H1 (cell line): Measurements from ENCODE around the gene VPS13C. TPM values are rescaled to one million over a fixed set of nuclear protein-coding genes. Genes with fewer than 3 reads are reported as not detected.

Experiments
- ASH2L ChIP-seq: fragments of 200-600, 300-600 bp; sonication (generic); IDR thresholded peaks from one replicate; pipeline ENCODE4 v1.7.1; 2017; ENCODE audit warnings: low read length
- BCL11A ChIP-seq, 2 experiments: IDR thresholded peaks; one replicate each; pipeline ENCODE4 v1.6.1; 2011; ENCODE audit warnings: low read depth in 2 of 2, low read length in 2 of 2, mild to moderate bottlenecking in 2 of 2
- SP1 ChIP-seq: IDR thresholded peaks from 2 replicates; pipeline ENCODE4 v1.6.1; 2011; ENCODE audit warnings: low read depth, low read length
- TAF1 ChIP-seq: IDR thresholded peaks from 2 replicates; pipeline ENCODE4 v1.6.1; 2011; ENCODE audit warnings: mild to moderate bottlenecking, low read depth, low read length
- TEAD4 ChIP-seq: IDR thresholded peaks from 2 replicates; pipeline ENCODE4 v1.6.1; 2012; ENCODE audit warnings: low read depth, low read length, inconsistent platforms, mixed read lengths
- polyA plus RNA-seq, 7 experiments: library from polyadenylated mRNA; depleted of rRNA in 3 of 7; stranded (reverse) in 5 of 7; unstranded in 2 of 7; fragments of >200 nt in 5 of 7; fragments of 200-250 nt in 2 of 7; gene quantifications; 1 replicate in 5 of 7; 2 replicates in 1 of 7; 4 replicates in 1 of 7; pipeline versions ENCODE4 v1.2.1 to v1.2.3, GENCODE V29; 2011 to 2013; ENCODE audit warnings: missing spikeins in 2 of 7, mixed read lengths in 2 of 7
- total RNA-seq: library from RNA; stranded (reverse); fragmentation: NEBNext Ultra II Directional; extraction: Animal tissue kit (Norgen Biotek cat#: 25700); gene quantifications from 2 replicates; pipeline ENCODE4 v1.2.1, GENCODE V29; 2021
- TF ChIP-seq, protein P1 (sequence below): fragments of 300-600 bp; sonication (generic); IDR thresholded peaks from 2 replicates; pipeline ENCODE4 v1.7.1; 2012; ENCODE audit warnings: low read length, moderate library complexity, mild to moderate bottlenecking, inconsistent platforms; ENCODE audit not compliant: insufficient replicate concordance
- TF ChIP-seq, protein P2 (sequence below): IDR thresholded peaks from 2 replicates; pipeline ENCODE4 v1.6.1; 2012; ENCODE audit warnings: inconsistent platforms
- TF ChIP-seq, protein P3 (sequence below): IDR thresholded peaks from 2 replicates; pipeline ENCODE4 v1.6.1; 2012; ENCODE audit warnings: low read length, inconsistent platforms

The VPS13C gene
- total and polyA plus RNA-seq, 2 of the 8 experiments (the other 6 are each of a cell fraction or from before 2014, with no cell fraction given) = 4.8 to 18.8 TPM

DNA sequence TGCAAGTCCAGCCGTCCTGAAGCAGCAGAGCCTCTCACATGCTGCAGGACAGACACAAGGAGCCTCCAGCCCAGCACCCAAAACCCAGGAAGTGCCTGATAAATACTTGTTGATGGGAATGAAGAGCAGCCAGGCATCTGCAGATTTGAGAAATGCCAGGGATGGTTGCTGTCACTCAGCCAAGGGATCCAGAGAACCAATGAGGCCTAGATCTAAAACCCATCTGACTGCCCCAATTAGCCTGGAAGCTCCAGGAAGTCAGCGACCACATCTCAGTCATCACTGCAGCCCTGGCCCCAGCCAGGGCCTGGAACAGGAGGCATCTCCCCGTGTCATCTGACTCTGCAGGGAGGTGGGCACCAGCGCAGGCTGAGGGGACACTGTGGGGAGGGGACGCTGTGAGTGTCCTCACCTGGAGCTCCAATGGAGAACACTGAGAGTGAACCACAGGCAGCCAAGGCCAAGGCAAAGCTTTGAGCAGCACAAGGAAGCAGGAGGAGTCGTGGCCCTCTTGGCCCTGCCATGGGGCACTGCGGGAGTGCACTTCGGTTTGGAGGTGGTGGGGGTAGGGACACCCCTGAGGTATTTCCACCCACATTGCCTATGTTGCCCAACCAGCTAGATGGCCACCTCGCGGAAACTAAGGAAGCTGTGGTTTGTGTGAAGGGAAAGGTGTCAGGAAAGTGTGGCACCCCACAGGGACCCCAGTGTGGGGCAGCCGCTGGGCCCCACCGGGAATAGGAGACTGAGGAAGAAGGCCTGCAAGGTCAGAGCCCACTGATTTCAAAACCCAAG is 229.5 kb downstream of the VPS13C start (continued):
- TF ChIP-seq, protein P1, sequence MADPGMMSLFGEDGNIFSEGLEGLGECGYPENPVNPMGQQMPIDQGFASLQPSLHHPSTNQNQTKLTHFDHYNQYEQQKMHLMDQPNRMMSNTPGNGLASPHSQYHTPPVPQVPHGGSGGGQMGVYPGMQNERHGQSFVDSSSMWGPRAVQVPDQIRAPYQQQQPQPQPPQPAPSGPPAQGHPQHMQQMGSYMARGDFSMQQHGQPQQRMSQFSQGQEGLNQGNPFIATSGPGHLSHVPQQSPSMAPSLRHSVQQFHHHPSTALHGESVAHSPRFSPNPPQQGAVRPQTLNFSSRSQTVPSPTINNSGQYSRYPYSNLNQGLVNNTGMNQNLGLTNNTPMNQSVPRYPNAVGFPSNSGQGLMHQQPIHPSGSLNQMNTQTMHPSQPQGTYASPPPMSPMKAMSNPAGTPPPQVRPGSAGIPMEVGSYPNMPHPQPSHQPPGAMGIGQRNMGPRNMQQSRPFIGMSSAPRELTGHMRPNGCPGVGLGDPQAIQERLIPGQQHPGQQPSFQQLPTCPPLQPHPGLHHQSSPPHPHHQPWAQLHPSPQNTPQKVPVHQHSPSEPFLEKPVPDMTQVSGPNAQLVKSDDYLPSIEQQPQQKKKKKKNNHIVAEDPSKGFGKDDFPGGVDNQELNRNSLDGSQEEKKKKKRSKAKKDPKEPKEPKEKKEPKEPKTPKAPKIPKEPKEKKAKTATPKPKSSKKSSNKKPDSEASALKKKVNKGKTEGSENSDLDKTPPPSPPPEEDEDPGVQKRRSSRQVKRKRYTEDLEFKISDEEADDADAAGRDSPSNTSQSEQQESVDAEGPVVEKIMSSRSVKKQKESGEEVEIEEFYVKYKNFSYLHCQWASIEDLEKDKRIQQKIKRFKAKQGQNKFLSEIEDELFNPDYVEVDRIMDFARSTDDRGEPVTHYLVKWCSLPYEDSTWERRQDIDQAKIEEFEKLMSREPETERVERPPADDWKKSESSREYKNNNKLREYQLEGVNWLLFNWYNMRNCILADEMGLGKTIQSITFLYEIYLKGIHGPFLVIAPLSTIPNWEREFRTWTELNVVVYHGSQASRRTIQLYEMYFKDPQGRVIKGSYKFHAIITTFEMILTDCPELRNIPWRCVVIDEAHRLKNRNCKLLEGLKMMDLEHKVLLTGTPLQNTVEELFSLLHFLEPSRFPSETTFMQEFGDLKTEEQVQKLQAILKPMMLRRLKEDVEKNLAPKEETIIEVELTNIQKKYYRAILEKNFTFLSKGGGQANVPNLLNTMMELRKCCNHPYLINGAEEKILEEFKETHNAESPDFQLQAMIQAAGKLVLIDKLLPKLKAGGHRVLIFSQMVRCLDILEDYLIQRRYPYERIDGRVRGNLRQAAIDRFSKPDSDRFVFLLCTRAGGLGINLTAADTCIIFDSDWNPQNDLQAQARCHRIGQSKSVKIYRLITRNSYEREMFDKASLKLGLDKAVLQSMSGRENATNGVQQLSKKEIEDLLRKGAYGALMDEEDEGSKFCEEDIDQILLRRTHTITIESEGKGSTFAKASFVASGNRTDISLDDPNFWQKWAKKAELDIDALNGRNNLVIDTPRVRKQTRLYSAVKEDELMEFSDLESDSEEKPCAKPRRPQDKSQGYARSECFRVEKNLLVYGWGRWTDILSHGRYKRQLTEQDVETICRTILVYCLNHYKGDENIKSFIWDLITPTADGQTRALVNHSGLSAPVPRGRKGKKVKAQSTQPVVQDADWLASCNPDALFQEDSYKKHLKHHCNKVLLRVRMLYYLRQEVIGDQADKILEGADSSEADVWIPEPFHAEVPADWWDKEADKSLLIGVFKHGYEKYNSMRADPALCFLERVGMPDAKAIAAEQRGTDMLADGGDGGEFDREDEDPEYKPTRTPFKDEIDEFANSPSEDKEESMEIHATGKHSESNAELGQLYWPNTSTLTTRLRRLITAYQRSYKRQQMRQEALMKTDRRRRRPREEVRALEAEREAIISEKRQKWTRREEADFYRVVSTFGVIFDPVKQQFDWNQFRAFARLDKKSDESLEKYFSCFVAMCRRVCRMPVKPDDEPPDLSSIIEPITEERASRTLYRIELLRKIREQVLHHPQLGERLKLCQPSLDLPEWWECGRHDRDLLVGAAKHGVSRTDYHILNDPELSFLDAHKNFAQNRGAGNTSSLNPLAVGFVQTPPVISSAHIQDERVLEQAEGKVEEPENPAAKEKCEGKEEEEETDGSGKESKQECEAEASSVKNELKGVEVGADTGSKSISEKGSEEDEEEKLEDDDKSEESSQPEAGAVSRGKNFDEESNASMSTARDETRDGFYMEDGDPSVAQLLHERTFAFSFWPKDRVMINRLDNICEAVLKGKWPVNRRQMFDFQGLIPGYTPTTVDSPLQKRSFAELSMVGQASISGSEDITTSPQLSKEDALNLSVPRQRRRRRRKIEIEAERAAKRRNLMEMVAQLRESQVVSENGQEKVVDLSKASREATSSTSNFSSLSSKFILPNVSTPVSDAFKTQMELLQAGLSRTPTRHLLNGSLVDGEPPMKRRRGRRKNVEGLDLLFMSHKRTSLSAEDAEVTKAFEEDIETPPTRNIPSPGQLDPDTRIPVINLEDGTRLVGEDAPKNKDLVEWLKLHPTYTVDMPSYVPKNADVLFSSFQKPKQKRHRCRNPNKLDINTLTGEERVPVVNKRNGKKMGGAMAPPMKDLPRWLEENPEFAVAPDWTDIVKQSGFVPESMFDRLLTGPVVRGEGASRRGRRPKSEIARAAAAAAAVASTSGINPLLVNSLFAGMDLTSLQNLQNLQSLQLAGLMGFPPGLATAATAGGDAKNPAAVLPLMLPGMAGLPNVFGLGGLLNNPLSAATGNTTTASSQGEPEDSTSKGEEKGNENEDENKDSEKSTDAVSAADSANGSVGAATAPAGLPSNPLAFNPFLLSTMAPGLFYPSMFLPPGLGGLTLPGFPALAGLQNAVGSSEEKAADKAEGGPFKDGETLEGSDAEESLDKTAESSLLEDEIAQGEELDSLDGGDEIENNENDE = no peak
- no peak for TF ChIP-seq ASH2L
- TF ChIP-seq SP1 = no peak
- TF ChIP-seq BCL11A (IDR thresholded peaks at IDR 0.05; ENCODE audit: low read depth in 2 of 2, low read length in 2 of 2) = no peak
- no peak for TF ChIP-seq TEAD4
- TF ChIP-seq, protein P2, sequence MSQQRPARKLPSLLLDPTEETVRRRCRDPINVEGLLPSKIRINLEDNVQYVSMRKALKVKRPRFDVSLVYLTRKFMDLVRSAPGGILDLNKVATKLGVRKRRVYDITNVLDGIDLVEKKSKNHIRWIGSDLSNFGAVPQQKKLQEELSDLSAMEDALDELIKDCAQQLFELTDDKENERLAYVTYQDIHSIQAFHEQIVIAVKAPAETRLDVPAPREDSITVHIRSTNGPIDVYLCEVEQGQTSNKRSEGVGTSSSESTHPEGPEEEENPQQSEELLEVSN = no peak
- TF ChIP-seq, protein P3, sequence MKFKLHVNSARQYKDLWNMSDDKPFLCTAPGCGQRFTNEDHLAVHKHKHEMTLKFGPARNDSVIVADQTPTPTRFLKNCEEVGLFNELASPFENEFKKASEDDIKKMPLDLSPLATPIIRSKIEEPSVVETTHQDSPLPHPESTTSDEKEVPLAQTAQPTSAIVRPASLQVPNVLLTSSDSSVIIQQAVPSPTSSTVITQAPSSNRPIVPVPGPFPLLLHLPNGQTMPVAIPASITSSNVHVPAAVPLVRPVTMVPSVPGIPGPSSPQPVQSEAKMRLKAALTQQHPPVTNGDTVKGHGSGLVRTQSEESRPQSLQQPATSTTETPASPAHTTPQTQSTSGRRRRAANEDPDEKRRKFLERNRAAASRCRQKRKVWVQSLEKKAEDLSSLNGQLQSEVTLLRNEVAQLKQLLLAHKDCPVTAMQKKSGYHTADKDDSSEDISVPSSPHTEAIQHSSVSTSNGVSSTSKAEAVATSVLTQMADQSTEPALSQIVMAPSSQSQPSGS = no peak
- no peak for TF ChIP-seq TAF1
